ENCODE measurements around the gene KRT79. TPM values are rescaled to one million over a fixed set of nuclear protein-coding genes. Genes with fewer than 3 reads are reported as not detected.

KRT79 gene
- total RNA-seq, 1 experiment from 2014 or later, result not detected

DNA sequence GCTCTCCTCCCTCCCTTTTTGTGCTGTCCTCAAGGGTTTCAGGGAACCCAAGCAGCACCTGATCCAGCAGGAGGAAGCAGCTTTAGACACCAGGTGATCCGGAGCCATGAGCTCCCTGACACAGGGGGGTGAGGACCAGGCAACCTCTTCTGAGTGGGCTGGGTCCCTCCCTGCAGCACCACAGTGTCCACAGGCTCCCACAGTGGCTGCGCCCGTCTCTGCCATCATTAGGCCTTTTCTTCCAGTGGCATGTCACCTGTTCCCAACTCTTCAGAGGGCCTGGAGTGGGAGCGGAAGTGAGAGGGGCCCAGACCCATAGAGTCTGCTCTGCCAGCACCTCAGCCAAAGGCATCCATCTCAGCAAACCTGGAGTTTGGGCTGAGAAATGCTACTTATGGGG lies 56.5 kb downstream of the KRT79 start:
- intact Hi-C loops (cut with micrococcal nuclease; ENCODE audit: unreplicated experiment), result no loop called here
- no peak for ATAC-seq
- H3K4me3 ChIP-seq (ENCODE audit: low read depth in 2 of 2, low read length in 2 of 2), result no peak overlapping the region
- in situ Hi-C loops (cut with HindIII; ENCODE audit: low pct_unique_long_range_greater_than_20kb, low sequenced_read_pairs), result no loop called here
- TF ChIP-seq POLR2AphosphoS5 (IDR thresholded peaks at IDR 0.05; ENCODE audit: low read depth, low read length), result no peak
- no peak for TF ChIP-seq SIN3A (IDR thresholded peaks at IDR 0.05; ENCODE audit: borderline replicate concordance, insufficient read depth, low read depth, low read length)
- TF ChIP-seq, protein P1, sequence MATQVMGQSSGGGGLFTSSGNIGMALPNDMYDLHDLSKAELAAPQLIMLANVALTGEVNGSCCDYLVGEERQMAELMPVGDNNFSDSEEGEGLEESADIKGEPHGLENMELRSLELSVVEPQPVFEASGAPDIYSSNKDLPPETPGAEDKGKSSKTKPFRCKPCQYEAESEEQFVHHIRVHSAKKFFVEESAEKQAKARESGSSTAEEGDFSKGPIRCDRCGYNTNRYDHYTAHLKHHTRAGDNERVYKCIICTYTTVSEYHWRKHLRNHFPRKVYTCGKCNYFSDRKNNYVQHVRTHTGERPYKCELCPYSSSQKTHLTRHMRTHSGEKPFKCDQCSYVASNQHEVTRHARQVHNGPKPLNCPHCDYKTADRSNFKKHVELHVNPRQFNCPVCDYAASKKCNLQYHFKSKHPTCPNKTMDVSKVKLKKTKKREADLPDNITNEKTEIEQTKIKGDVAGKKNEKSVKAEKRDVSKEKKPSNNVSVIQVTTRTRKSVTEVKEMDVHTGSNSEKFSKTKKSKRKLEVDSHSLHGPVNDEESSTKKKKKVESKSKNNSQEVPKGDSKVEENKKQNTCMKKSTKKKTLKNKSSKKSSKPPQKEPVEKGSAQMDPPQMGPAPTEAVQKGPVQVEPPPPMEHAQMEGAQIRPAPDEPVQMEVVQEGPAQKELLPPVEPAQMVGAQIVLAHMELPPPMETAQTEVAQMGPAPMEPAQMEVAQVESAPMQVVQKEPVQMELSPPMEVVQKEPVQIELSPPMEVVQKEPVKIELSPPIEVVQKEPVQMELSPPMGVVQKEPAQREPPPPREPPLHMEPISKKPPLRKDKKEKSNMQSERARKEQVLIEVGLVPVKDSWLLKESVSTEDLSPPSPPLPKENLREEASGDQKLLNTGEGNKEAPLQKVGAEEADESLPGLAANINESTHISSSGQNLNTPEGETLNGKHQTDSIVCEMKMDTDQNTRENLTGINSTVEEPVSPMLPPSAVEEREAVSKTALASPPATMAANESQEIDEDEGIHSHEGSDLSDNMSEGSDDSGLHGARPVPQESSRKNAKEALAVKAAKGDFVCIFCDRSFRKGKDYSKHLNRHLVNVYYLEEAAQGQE (IDR thresholded peaks at IDR 0.05; ENCODE audit: insufficient read depth in 1 of 2, low read depth in 2 of 2, low read length in 1 of 2), result no peak
- no peak for TF ChIP-seq TCF7L2 (IDR thresholded peaks at IDR 0.05; ENCODE audit: low read depth, low read length)
- TF ChIP-seq, protein P2, sequence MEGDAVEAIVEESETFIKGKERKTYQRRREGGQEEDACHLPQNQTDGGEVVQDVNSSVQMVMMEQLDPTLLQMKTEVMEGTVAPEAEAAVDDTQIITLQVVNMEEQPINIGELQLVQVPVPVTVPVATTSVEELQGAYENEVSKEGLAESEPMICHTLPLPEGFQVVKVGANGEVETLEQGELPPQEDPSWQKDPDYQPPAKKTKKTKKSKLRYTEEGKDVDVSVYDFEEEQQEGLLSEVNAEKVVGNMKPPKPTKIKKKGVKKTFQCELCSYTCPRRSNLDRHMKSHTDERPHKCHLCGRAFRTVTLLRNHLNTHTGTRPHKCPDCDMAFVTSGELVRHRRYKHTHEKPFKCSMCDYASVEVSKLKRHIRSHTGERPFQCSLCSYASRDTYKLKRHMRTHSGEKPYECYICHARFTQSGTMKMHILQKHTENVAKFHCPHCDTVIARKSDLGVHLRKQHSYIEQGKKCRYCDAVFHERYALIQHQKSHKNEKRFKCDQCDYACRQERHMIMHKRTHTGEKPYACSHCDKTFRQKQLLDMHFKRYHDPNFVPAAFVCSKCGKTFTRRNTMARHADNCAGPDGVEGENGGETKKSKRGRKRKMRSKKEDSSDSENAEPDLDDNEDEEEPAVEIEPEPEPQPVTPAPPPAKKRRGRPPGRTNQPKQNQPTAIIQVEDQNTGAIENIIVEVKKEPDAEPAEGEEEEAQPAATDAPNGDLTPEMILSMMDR (IDR thresholded peaks at IDR 0.05), result no peak
- no peaks in the 10 kb centered on the region for H3K4me1 ChIP-seq (ENCODE audit: control insufficient read depth, insufficient read depth, low read length)
- CTCF ChIA-PET, result no interaction called here
- H3K27me3 ChIP-seq (ENCODE audit: control insufficient read depth, insufficient read depth, low read length), result peaks cover 13% of the 10 kb centered on the region
- no peaks in the 10 kb centered on the region for H3K9me3 ChIP-seq (ENCODE audit: control insufficient read depth, insufficient read depth, low read depth, low read length)
- no peak overlapping the region for H3K27ac ChIP-seq (ENCODE audit: low read length)
- POLR2A ChIA-PET, result no interaction called here
- H3K36me3 ChIP-seq (ENCODE audit: control insufficient read depth, insufficient read depth, low read length), result no peaks in the 10 kb centered on the region
- BruUV-seq (replicated peaks), result no TSS peak
- DNase-seq (ENCODE audit: low read depth, low spot score), result no peak

DNA sequence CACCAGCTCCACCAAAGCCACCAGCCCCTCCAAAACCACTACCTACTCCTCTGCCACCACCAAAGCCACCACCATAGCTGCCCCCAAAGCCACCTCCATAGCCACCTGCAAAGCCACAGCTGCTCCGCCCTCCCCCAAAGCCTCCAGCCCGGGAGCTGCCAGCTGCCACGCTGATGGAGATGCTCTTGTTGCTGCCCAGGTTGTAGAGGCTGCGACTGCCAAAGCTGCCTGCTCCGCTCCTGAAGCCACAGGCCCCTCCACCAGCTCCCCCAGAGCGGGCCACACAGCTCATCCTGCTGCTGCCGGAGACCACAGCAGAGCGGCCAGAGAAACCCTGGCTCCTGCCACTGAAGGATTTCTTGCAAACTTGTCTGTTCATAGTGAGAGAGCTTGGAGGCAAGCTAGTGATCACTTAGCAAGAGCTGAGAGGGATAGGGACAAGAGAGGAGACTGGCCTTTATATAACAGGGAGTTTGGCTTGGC lies 57.2 kb downstream of the KRT79 start, which contains the start of gene KRT76:
KRT76 (minus strand) TSS at position 433 of the 483 bp plus-strand sequence; CDS start at position 379, 54 bp downstream.
- H3K9me3 ChIP-seq (ENCODE audit: control insufficient read depth, insufficient read depth, low read depth, low read length), result no peaks in the 10 kb centered on the region
- POLR2A ChIA-PET, result no interaction called here
- CTCF ChIA-PET, result no interaction called here
- H3K36me3 ChIP-seq (ENCODE audit: control insufficient read depth, insufficient read depth, low read length), result no peaks in the 10 kb centered on the region
- ATAC-seq (no peak), DNase-seq (ENCODE audit: low read depth, low spot score) (no peak)
- intact Hi-C loops (cut with micrococcal nuclease; ENCODE audit: unreplicated experiment), result no loop called here
- no peak within 1 kb of the TSS for H3K4me3 ChIP-seq (ENCODE audit: low read depth in 2 of 2, low read length in 2 of 2)
- peaks cover 13% of the 10 kb centered on the region for H3K27me3 ChIP-seq (ENCODE audit: control insufficient read depth, insufficient read depth, low read length)
- BruUV-seq (replicated peaks), result no TSS peak
- in situ Hi-C loops (cut with HindIII; ENCODE audit: low pct_unique_long_range_greater_than_20kb, low sequenced_read_pairs), result no loop called here
- no peak within 1 kb of the TSS for H3K27ac ChIP-seq (ENCODE audit: low read length)
- no peaks in the 10 kb centered on the region for H3K4me1 ChIP-seq (ENCODE audit: control insufficient read depth, insufficient read depth, low read length)
- no peak for TF ChIP-seq TCF7L2 (IDR thresholded peaks at IDR 0.05; ENCODE audit: low read depth, low read length)
- TF ChIP-seq, protein P2 (IDR thresholded peaks at IDR 0.05), result no peak
- TF ChIP-seq, protein P1 (IDR thresholded peaks at IDR 0.05; ENCODE audit: insufficient read depth in 1 of 2, low read depth in 2 of 2, low read length in 1 of 2), result no peak
- TF ChIP-seq POLR2AphosphoS5 (IDR thresholded peaks at IDR 0.05; ENCODE audit: low read depth, low read length), result no peak
- TF ChIP-seq SIN3A (IDR thresholded peaks at IDR 0.05; ENCODE audit: borderline replicate concordance, insufficient read depth, low read depth, low read length), result no peak

All from Panc1 (cell line).